Measurements from ENCODE around the gene SMARCC1. TPM values are rescaled to one million over a fixed set of nuclear protein-coding genes. Genes with fewer than 3 reads are reported as not detected.

SMARCC1 gene
- total RNA-seq, 2 donors from 2014 or later: 98.0 to 118 TPM

- Mint-ChIP-seq H3K27me3 (ENCODE audit: low read depth) (no peaks in the 10 kb centered on the region), H3K9me3 (no peaks in the 10 kb centered on the region), H3K4me1 (ENCODE audit: low read depth) (peaks cover 5% of the 10 kb centered on the region), H3K36me3 (ENCODE audit: insufficient read depth in 2 of 2) (peaks cover 10 to 33% of the 10 kb centered on the region in 2 donors), H3K4me3 (peak overlapping the region in 1 of 2 donors; percentile 1), H3K27ac (no peak overlapping the region)
- no peak for DNase-seq
- ATAC-seq (replicated peaks in 1 of 2): no peak
Measured at GRCh38 chr3:47634996-47635395, 146.7 kb downstream of the SMARCC1 start.

- Mint-ChIP-seq H3K4me3 (no peak overlapping the region), H3K9me3 (no peaks in the 10 kb centered on the region), H3K4me1 (ENCODE audit: low read depth) (peaks cover 5% of the 10 kb centered on the region)
Measured at GRCh38 chr3:47630810-47631209, 150.9 kb downstream of the SMARCC1 start.

GRCh38 chr3:47629770-47630169 is 151.9 kb downstream of the SMARCC1 start:
- Mint-ChIP-seq H3K4me1 (ENCODE audit: low read depth) (no peaks in the 10 kb centered on the region), H3K27me3 (ENCODE audit: low read depth) (no peaks in the 10 kb centered on the region), H3K27ac (no peak overlapping the region), H3K36me3 (ENCODE audit: insufficient read depth in 2 of 2) (peaks cover 4 to 36% of the 10 kb centered on the region in 2 donors), H3K4me3 (no peak overlapping the region), H3K9me3 (no peaks in the 10 kb centered on the region)
- no peak for ATAC-seq (replicated peaks in 1 of 2)
- no peak for DNase-seq

More at GRCh38 chr3:47630810-47631209, 150.9 kb downstream of the SMARCC1 start:
- Mint-ChIP-seq H3K27ac (peak overlapping the region; percentile 49), H3K36me3 (ENCODE audit: insufficient read depth in 2 of 2) (peaks cover 6 to 37% of the 10 kb centered on the region in 2 donors), H3K27me3 (ENCODE audit: low read depth) (no peaks in the 10 kb centered on the region)
- DNase-seq: no peak
- no peak for ATAC-seq (replicated peaks in 1 of 2)

GRCh38 chr3:47628426-47628825 is 153.3 kb downstream of the SMARCC1 start:
- no peak overlapping the region for H3K4me3 Mint-ChIP-seq
- H3K36me3 Mint-ChIP-seq (ENCODE audit: insufficient read depth in 2 of 2): peaks cover 0 to 31% of the 10 kb centered on the region in 2 donors
- H3K4me1 Mint-ChIP-seq (ENCODE audit: low read depth): no peaks in the 10 kb centered on the region
- H3K9me3 Mint-ChIP-seq: no peaks in the 10 kb centered on the region
- ATAC-seq (replicated peaks in 1 of 2): no peak
- H3K27me3 Mint-ChIP-seq (ENCODE audit: low read depth): no peaks in the 10 kb centered on the region
- no peak overlapping the region for H3K27ac Mint-ChIP-seq
- DNase-seq: no peak

- DNase-seq (no peak), ATAC-seq (replicated peaks in 1 of 2) (no peak)
- no peaks in the 10 kb centered on the region for H3K27me3 Mint-ChIP-seq (ENCODE audit: low read depth)
- H3K9me3 Mint-ChIP-seq: no peaks in the 10 kb centered on the region
- peaks cover 9 to 22% of the 10 kb centered on the region in 2 donors for H3K36me3 Mint-ChIP-seq (ENCODE audit: insufficient read depth in 2 of 2)
- H3K4me3 Mint-ChIP-seq: no peak overlapping the region
- H3K4me1 Mint-ChIP-seq (ENCODE audit: low read depth): no peaks in the 10 kb centered on the region
- peak overlapping the region; percentile 14 for H3K27ac Mint-ChIP-seq
Measured at GRCh38 chr3:47622671-47623461, 158.8 kb downstream of the SMARCC1 start.

GRCh38 chr3:47617086-47618010 is 164.3 kb downstream of the SMARCC1 start:
- peak overlapping the region; percentile 90 for H3K27ac Mint-ChIP-seq
- no peaks in the 10 kb centered on the region for H3K27me3 Mint-ChIP-seq (ENCODE audit: low read depth)
- ATAC-seq (replicated peaks in 1 of 2): no peak
- no peak for DNase-seq
- H3K9me3 Mint-ChIP-seq: no peaks in the 10 kb centered on the region
- no peak overlapping the region for H3K4me3 Mint-ChIP-seq
- peaks cover 6 to 17% of the 10 kb centered on the region in 2 donors for H3K36me3 Mint-ChIP-seq (ENCODE audit: insufficient read depth in 2 of 2)
- H3K4me1 Mint-ChIP-seq (ENCODE audit: low read depth): no peaks in the 10 kb centered on the region

- H3K9me3 Mint-ChIP-seq: no peaks in the 10 kb centered on the region
- no peaks in the 10 kb centered on the region for H3K4me1 Mint-ChIP-seq (ENCODE audit: low read depth)
- peaks cover 8 to 17% of the 10 kb centered on the region in 2 donors for H3K36me3 Mint-ChIP-seq (ENCODE audit: insufficient read depth in 2 of 2)
- DNase-seq (no peak), ATAC-seq (replicated peaks in 1 of 2) (no peak)
- no peaks in the 10 kb centered on the region for H3K27me3 Mint-ChIP-seq (ENCODE audit: low read depth)
- H3K27ac Mint-ChIP-seq: no peak overlapping the region
- H3K4me3 Mint-ChIP-seq: no peak overlapping the region
Measured at GRCh38 chr3:47614788-47615187, 166.9 kb downstream of the SMARCC1 start.

- Mint-ChIP-seq H3K27ac (no peak overlapping the region), H3K27me3 (ENCODE audit: low read depth) (no peaks in the 10 kb centered on the region), H3K4me3 (no peak overlapping the region), H3K4me1 (ENCODE audit: low read depth) (no peaks in the 10 kb centered on the region), H3K9me3 (no peaks in the 10 kb centered on the region), H3K36me3 (ENCODE audit: insufficient read depth in 2 of 2) (peaks cover 10 to 25% of the 10 kb centered on the region in 2 donors)
- no peak for ATAC-seq (replicated peaks in 1 of 2)
- no peak for DNase-seq
Measured at GRCh38 chr3:47613722-47614121, 168.0 kb downstream of the SMARCC1 start.

GRCh38 chr3:47612879-47613278 is 168.8 kb downstream of the SMARCC1 start:
- no peaks in the 10 kb centered on the region for H3K9me3 Mint-ChIP-seq
- H3K4me1 Mint-ChIP-seq (ENCODE audit: low read depth): no peaks in the 10 kb centered on the region
- DNase-seq (no peak), ATAC-seq (replicated peaks in 1 of 2) (no peak)
- no peak overlapping the region for H3K4me3 Mint-ChIP-seq
- H3K27me3 Mint-ChIP-seq (ENCODE audit: low read depth): no peaks in the 10 kb centered on the region
- H3K36me3 Mint-ChIP-seq (ENCODE audit: insufficient read depth in 2 of 2): peaks cover 9 to 27% of the 10 kb centered on the region in 2 donors
- H3K27ac Mint-ChIP-seq: no peak overlapping the region

GRCh38 chr3:47612178-47612577 is 169.5 kb downstream of the SMARCC1 start:
- Mint-ChIP-seq H3K36me3 (ENCODE audit: insufficient read depth in 2 of 2) (peaks cover 8 to 26% of the 10 kb centered on the region in 2 donors), H3K27ac (no peak overlapping the region)
- ATAC-seq (replicated peaks in 1 of 2): no peak

GRCh38 chr3:47611576-47611975 is 170.1 kb downstream of the SMARCC1 start:
- H3K4me1 Mint-ChIP-seq (ENCODE audit: low read depth): no peaks in the 10 kb centered on the region
- no peak overlapping the region for H3K27ac Mint-ChIP-seq
- H3K36me3 Mint-ChIP-seq (ENCODE audit: insufficient read depth in 2 of 2): peaks cover 8 to 26% of the 10 kb centered on the region in 2 donors
- DNase-seq: no peak
- no peaks in the 10 kb centered on the region for H3K27me3 Mint-ChIP-seq (ENCODE audit: low read depth)
- H3K9me3 Mint-ChIP-seq: no peaks in the 10 kb centered on the region
- no peak for ATAC-seq (replicated peaks in 1 of 2)
- H3K4me3 Mint-ChIP-seq: no peak overlapping the region

More at GRCh38 chr3:47612178-47612577, 169.5 kb downstream of the SMARCC1 start:
- Mint-ChIP-seq H3K27me3 (ENCODE audit: low read depth) (no peaks in the 10 kb centered on the region), H3K9me3 (no peaks in the 10 kb centered on the region), H3K4me1 (ENCODE audit: low read depth) (no peaks in the 10 kb centered on the region), H3K4me3 (no peak overlapping the region)
- no peak for DNase-seq

- Mint-ChIP-seq H3K27ac (peak overlapping the region; percentile 55), H3K27me3 (ENCODE audit: low read depth) (no peaks in the 10 kb centered on the region), H3K4me1 (ENCODE audit: low read depth) (no peaks in the 10 kb centered on the region), H3K9me3 (no peaks in the 10 kb centered on the region), H3K36me3 (ENCODE audit: insufficient read depth in 2 of 2) (peaks cover 12 to 31% of the 10 kb centered on the region in 2 donors), H3K4me3 (no peak overlapping the region)
- ATAC-seq (replicated peaks in 1 of 2) (no peak), DNase-seq (no peak)
Measured at GRCh38 chr3:47610583-47610982, 171.1 kb downstream of the SMARCC1 start.

- DNase-seq (no peak), ATAC-seq (replicated peaks in 1 of 2) (no peak)
- H3K4me1 Mint-ChIP-seq (ENCODE audit: low read depth): no peaks in the 10 kb centered on the region
- H3K9me3 Mint-ChIP-seq: no peaks in the 10 kb centered on the region
- peaks cover 12 to 35% of the 10 kb centered on the region in 2 donors for H3K36me3 Mint-ChIP-seq (ENCODE audit: insufficient read depth in 2 of 2)
- no peaks in the 10 kb centered on the region for H3K27me3 Mint-ChIP-seq (ENCODE audit: low read depth)
- H3K27ac Mint-ChIP-seq: no peak overlapping the region
- no peak overlapping the region for H3K4me3 Mint-ChIP-seq
Measured at GRCh38 chr3:47607335-47607734, 174.4 kb downstream of the SMARCC1 start.
